Osteocyte (in vitro differentiated cells): ENCODE results near the gene CCSER1. TPM values are rescaled to one million over a fixed set of nuclear protein-coding genes. Genes with fewer than 3 reads are reported as not detected.

Source experiments
- DNase-seq: peaks from one replicate; pipeline ENCODE4 v3.0.0; 2021; ENCODE audit warnings: mixed read lengths; ENCODE audit not compliant: unreplicated experiment; ENCODE audit errors: extremely low spot score
- H3K27ac Mint-ChIP-seq: one replicate; pipeline ENCODE4 v1.8.0; 2021; ENCODE audit warnings: mild to moderate bottlenecking, mixed read lengths; ENCODE audit not compliant: unreplicated experiment
- H3K27me3 Mint-ChIP-seq: one replicate; pipeline ENCODE4 v1.8.0; 2021; ENCODE audit warnings: mixed read lengths; ENCODE audit not compliant: unreplicated experiment
- H3K36me3 Mint-ChIP-seq: one replicate; pipeline ENCODE4 v1.8.0; 2021; ENCODE audit warnings: mixed read lengths; ENCODE audit not compliant: unreplicated experiment
- H3K4me1 Mint-ChIP-seq: one replicate; pipeline ENCODE4 v1.8.0; 2021; ENCODE audit warnings: mixed read lengths; ENCODE audit not compliant: unreplicated experiment
- H3K4me3 Mint-ChIP-seq: one replicate; pipeline ENCODE4 v1.8.0; 2021; ENCODE audit warnings: mild to moderate bottlenecking, moderate library complexity, mixed read lengths; ENCODE audit not compliant: unreplicated experiment
- H3K9me3 Mint-ChIP-seq: one replicate; pipeline ENCODE4 v1.8.0; 2021; ENCODE audit warnings: mixed read lengths; ENCODE audit not compliant: unreplicated experiment
- CTCF ChIP-seq: fragments of 200-600 bp; sonication (generic); IDR thresholded peaks from 2 replicates; pipeline ENCODE4 v1.5.0; 2021; ENCODE audit warnings: antibody characterized with exemption, mild to moderate bottlenecking, moderate library complexity
- long read RNA-seq: library from polyadenylated mRNA; unstranded; transcript quantifications from one replicate; pipeline ENCODE4 v2.0.0, GENCODE V29; 2021
- total RNA-seq: library from RNA; stranded (reverse); gene quantifications from 2 replicates; pipeline ENCODE4 v1.2.1, GENCODE V29; 2021

CCSER1 gene
- 0.13 TPM in 1 of 2 replicates, not detected in the other for total RNA-seq
- long read RNA-seq = 0 reads

- no peak within 1 kb of the TSS for H3K27ac Mint-ChIP-seq
- no peak for TF ChIP-seq CTCF
- no peak for DNase-seq
- peak within 1 kb of the TSS; percentile 83 for H3K4me3 Mint-ChIP-seq
- no peaks in the 10 kb centered on the region for H3K36me3 Mint-ChIP-seq
- peaks cover 16% of the 10 kb centered on the region for H3K4me1 Mint-ChIP-seq
- H3K27me3 Mint-ChIP-seq = peaks cover 64% of the 10 kb centered on the region
- H3K9me3 Mint-ChIP-seq = no peaks in the 10 kb centered on the region
These were observed at the start of gene CCSER1 for GRCh38 chr4:90127223-90127705. TSS of gene CCSER1 (plus strand) at chr4:90127394.

- Mint-ChIP-seq H3K27ac (no peak overlapping the region), H3K4me3 (no peak overlapping the region), H3K4me1 (no peaks in the 10 kb centered on the region), H3K36me3 (no peaks in the 10 kb centered on the region), H3K27me3 (no peaks in the 10 kb centered on the region), H3K9me3 (no peaks in the 10 kb centered on the region)
- TF ChIP-seq CTCF = no peak
- DNase-seq = no peak
These were observed 48.8 kb upstream of the CCSER1 start for GRCh38 chr4:90078440-90078839.

DNA sequence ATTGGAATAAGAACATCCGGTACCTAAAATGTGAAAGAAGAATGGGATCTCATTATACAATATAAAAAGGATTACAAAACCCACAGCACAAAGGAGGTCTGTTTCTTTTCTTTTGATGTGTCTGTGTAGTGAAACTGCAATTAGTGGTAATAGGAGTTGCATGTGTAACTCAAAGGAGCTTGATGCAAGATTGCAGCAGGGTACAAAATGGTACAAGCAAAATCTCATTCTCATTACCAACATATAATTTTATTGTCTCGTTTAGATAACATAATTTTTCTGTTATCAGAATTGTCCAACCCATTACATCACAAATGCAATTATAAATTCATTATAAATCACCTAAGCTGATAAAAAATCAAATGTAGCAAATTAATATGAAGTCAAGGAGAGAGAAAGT, 47.1 kb upstream of the CCSER1 start:
- no peaks in the 10 kb centered on the region for H3K27me3 Mint-ChIP-seq
- H3K9me3 Mint-ChIP-seq = no peaks in the 10 kb centered on the region
- H3K27ac Mint-ChIP-seq = no peak overlapping the region
- no peak overlapping the region for H3K4me3 Mint-ChIP-seq
- H3K36me3 Mint-ChIP-seq = no peaks in the 10 kb centered on the region
- no peaks in the 10 kb centered on the region for H3K4me1 Mint-ChIP-seq
- TF ChIP-seq CTCF = no peak
- DNase-seq = no peak

DNA sequence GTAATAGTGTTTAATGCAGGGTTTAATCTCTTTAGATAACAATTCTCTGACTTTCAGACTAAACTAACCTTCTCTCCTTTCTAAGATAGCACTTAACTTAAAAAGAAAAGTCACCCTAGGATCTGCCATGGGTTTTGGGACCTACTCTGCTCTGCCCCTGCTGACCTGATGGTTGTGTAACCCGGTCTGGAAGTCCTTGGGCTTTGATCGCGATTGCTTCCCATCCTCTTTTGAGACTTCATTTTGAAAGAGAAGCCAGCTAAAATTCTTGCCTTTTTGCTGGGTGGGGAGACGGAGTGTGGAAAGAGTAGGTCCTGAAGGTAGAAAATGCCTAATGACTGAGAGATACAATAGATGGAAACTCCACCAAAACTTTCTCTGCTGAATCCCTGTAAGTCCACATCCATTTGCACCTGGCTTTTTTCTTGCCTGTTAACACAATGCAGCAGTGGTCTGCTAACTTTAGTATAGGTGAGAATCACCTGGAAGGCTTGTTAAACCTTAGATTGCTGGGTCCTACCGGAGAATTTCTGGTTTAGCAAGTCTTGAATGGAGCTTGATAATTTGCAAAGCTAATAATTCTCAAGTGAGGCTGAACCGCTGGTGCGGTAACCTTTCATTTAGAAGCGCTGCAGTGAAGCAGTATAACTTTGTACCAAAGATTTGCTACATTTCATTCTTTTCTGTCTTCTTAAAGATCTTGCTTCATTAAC, 45.6 kb upstream of the CCSER1 start:
- no peak overlapping the region for H3K4me3 Mint-ChIP-seq
- DNase-seq = no peak
- H3K9me3 Mint-ChIP-seq = no peaks in the 10 kb centered on the region
- no peaks in the 10 kb centered on the region for H3K4me1 Mint-ChIP-seq
- no peaks in the 10 kb centered on the region for H3K27me3 Mint-ChIP-seq
- no peaks in the 10 kb centered on the region for H3K36me3 Mint-ChIP-seq
- no peak overlapping the region for H3K27ac Mint-ChIP-seq
- no peak for TF ChIP-seq CTCF

DNA sequence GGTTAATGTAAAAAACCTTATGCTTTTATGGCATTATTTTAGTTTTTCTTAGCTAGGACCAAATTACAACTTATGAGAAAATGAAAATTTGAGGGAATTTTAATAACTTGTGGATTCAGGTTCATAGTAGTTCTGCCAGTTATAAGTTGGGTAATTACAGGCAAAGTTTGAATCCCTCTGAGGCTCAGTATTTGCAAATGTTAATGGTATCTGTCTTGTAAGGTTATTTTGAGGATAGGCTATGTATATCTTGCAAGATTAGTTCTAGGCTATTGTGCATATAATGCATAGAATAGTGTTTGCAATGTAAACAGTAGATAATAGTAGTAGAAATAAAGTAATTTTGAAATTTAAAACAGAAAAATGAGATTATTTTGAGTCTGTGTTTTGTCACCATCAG, 44.7 kb upstream of the CCSER1 start:
- no peaks in the 10 kb centered on the region for H3K9me3 Mint-ChIP-seq
- H3K4me3 Mint-ChIP-seq = no peak overlapping the region

More for the DNA sequence above, 44.7 kb upstream of the CCSER1 start:
- no peaks in the 10 kb centered on the region for H3K4me1 Mint-ChIP-seq
- no peaks in the 10 kb centered on the region for H3K36me3 Mint-ChIP-seq
- H3K27ac Mint-ChIP-seq = no peak overlapping the region
- TF ChIP-seq CTCF = no peak
- H3K27me3 Mint-ChIP-seq = no peaks in the 10 kb centered on the region
- DNase-seq = no peak
